HepG2 (cell line): ENCODE data around the gene SERPINB7. TPM values are rescaled to one million over a fixed set of nuclear protein-coding genes. Genes with fewer than 3 reads are reported as not detected.
A peak's percentile ranks its signal among the peaks of the same experiment; 100 is the strongest.

Experiments
- ATAC-seq: fragments of 200-7000 bp; cut with Tn5 transposase; 3 replicates; pipeline ENCODE4 v1.9.1; 2020; ENCODE audit warnings: mild to moderate bottlenecking, moderate library complexity
- BruUV-seq: library from RNA; stranded (reverse); fragments of 400-500 nt; replicated peaks from 2 replicates; lab custom pipeline; 2021; lab: Mats Ljungman, UMichigan
- CTCF ChIA-PET: fragments of 300-600 bp; formaldehyde crosslinking; extraction: SDS; loops from one replicate; lab custom pipeline; 2021; ENCODE audit warnings: low total read pairs, inconsistent platforms, low intra/inter-chr PET ratio; lab: Yijun Ruan, JAX
- POLR2A ChIA-PET: fragments of 350-600 bp; sonication (Branson Sonifier 250); formaldehyde crosslinking; loops from one replicate; lab custom pipeline; 2020; ENCODE audit warnings: antibody characterized with exemption, inconsistent platforms; lab: Yijun Ruan, JAX
- DNase-seq: peaks from one replicate; pipeline ENCODE4 v3.0.0-alpha.2; 2015; ENCODE audit warnings: low spot score
- FAIRE-seq: peaks from 3 replicates; lab custom pipeline; 2011; peaks lifted over from hg19 to GRCh38; lab: Jason Lieb, UNC
- H2AFZ ChIP-seq: one replicate; pipeline ENCODE4 v1.6.1; 2011; ENCODE audit warnings: low read length, inconsistent platforms
- H3K27ac ChIP-seq: fragments of 300-600 bp; 3 replicates; pipeline ENCODE4 v1.8.0; 2011; ENCODE audit warnings: mixed run types, mild to moderate bottlenecking, mixed read lengths, low read length, inconsistent platforms; ENCODE audit not compliant: insufficient read depth; ENCODE audit errors: extremely low read length
- H3K27me3 ChIP-seq, 2 experiments: fragments of 200-600 bp in 1 of 2; 2 replicates in 1 of 2; 3 replicates in 1 of 2; pipeline versions ENCODE4 v1.6.0 to v1.8.0; 2011; ENCODE audit warnings: low read length in 2 of 2, mild to moderate bottlenecking in 2 of 2, moderate library complexity in 2 of 2, inconsistent platforms in 1 of 2; ENCODE audit not compliant: insufficient read depth in 2 of 2, control insufficient read depth in 1 of 2
- H3K36me3 ChIP-seq, 2 experiments: fragments of 200-600 bp in 1 of 2; replicated peaks in 1 of 2; 2 replicates in 1 of 2; 3 replicates in 1 of 2; pipeline versions ENCODE4 v1.5.1 to v1.8.0; 2011; ENCODE audit warnings: low read length in 2 of 2, inconsistent platforms in 1 of 2; ENCODE audit not compliant: insufficient read depth in 2 of 2, control insufficient read depth in 1 of 2
- H3K4me1 ChIP-seq: 2 replicates; pipeline ENCODE4 v1.5.1; 2012; ENCODE audit warnings: low read length, inconsistent platforms; ENCODE audit not compliant: insufficient read depth
- H3K4me2 ChIP-seq: 2 replicates; pipeline ENCODE4 v1.6.0; 2011; ENCODE audit warnings: low read depth, low read length, inconsistent platforms
- H3K4me3 ChIP-seq, 3 experiments: fragments of 200-600 bp in 1 of 3; sonication (generic), shearing (Covaris generic) in 1 of 3; replicated peaks in 1 of 3; 2 replicates each; pipeline ENCODE4 v1.5.1; 2011 to 2016; ENCODE audit warnings: low read length in 3 of 3, inconsistent platforms in 2 of 3, low read depth in 2 of 3, mild to moderate bottlenecking in 2 of 3, control low read depth in 1 of 3, mixed read lengths in 1 of 3; ENCODE audit not compliant: insufficient read depth in 1 of 3
- H3K79me2 ChIP-seq: one replicate; pipeline ENCODE4 v1.6.1; 2011; ENCODE audit warnings: low read length, inconsistent platforms; ENCODE audit not compliant: insufficient read depth
- H3K9ac ChIP-seq: 2 replicates; pipeline ENCODE4 v1.6.0; 2011; ENCODE audit warnings: mild to moderate bottlenecking, low read depth, low read length, inconsistent platforms; ENCODE audit not compliant: insufficient read depth
- H3K9me3 ChIP-seq: 2 replicates; pipeline ENCODE4 v1.5.1; 2012; ENCODE audit warnings: mild to moderate bottlenecking, low read length
- H4K20me1 ChIP-seq: 2 replicates; pipeline ENCODE4 v1.6.0; 2011; ENCODE audit warnings: inconsistent platforms, mild to moderate bottlenecking, low read length, moderate library complexity; ENCODE audit not compliant: insufficient read depth
- CENPX ChIP-seq: sonication (generic); formaldehyde crosslinking; IDR thresholded peaks from 2 replicates; pipeline ENCODE4 v1.9.0; 2021; ENCODE audit warnings: mild to moderate bottlenecking, missing genetic modification reagents, moderate library complexity
- ELF1 ChIP-seq: sonication (generic); formaldehyde crosslinking; IDR thresholded peaks from 2 replicates; pipeline ENCODE4 v1.4.0; 2020; ENCODE audit warnings: missing genetic modification reagents
- ESRRA ChIP-seq: sonication (generic); formaldehyde crosslinking; IDR thresholded peaks from 2 replicates; pipeline ENCODE4 v1.5.1; 2020; ENCODE audit warnings: mild to moderate bottlenecking, low read depth, missing genetic modification reagents
- RCOR2 ChIP-seq: IDR thresholded peaks from 2 replicates; pipeline ENCODE4 v1.6.1; 2016; ENCODE audit warnings: missing biosample characterization, missing genetic modification reagents
- REPIN1 ChIP-seq: sonication (generic); formaldehyde crosslinking; IDR thresholded peaks from 2 replicates; pipeline ENCODE4 v1.8.0; 2022; ENCODE audit warnings: missing genetic modification reagents, low read depth, mild to moderate bottlenecking, borderline replicate concordance
- SMC3 ChIP-seq: IDR thresholded peaks from 2 replicates; pipeline ENCODE4 v1.6.1; 2011; ENCODE audit warnings: low read length, improper control_type of control experiment
- STAG1 ChIP-seq: sonication (generic); formaldehyde crosslinking; IDR thresholded peaks from 2 replicates; pipeline ENCODE4 v1.4.0; 2020; ENCODE audit warnings: missing genetic modification reagents
- TBP ChIP-seq: sonication (generic); formaldehyde crosslinking; IDR thresholded peaks from 2 replicates; pipeline ENCODE4 v1.5.0; 2020; ENCODE audit warnings: missing genetic modification reagents
- YY1 ChIP-seq: IDR thresholded peaks from 2 replicates; pipeline ENCODE4 v1.6.1; 2011; ENCODE audit warnings: low read length, low read depth, moderate library complexity, mild to moderate bottlenecking; ENCODE audit not compliant: insufficient read depth, insufficient replicate concordance
- ZNF549 ChIP-seq: sonication (generic); formaldehyde crosslinking; IDR thresholded peaks from 2 replicates; pipeline ENCODE4 v1.5.0; 2020; ENCODE audit warnings: missing genetic modification reagents
- WGBS: methylation state at CpG from one replicate; pipeline ENCODE4 v1.1.6; 2017; ENCODE audit warnings: low lambda C conversion rate; 5-methylcytosine and 5-hydroxymethylcytosine counted together
- in situ Hi-C: cut with HindIII; loops from 2 replicates; pipeline ENCODE4 v1.10.0; 2017; ENCODE audit warnings: low pct_unique_long_range_greater_than_20kb; ENCODE audit not compliant: extremely low pct_ligation_motif_present
- intact Hi-C: fragments of 100-400 bp; cut with micrococcal nuclease; formaldehyde crosslinking; loops from one replicate; pipeline ENCODE4 v1.10.0; 2022; ENCODE audit not compliant: unreplicated experiment
- polyA plus RNA-seq, 8 experiments: library from polyadenylated mRNA; depleted of rRNA in 3 of 8; stranded (reverse) in 7 of 8; unstranded in 1 of 8; fragments of >200 nt; fragmentation: Illumina TruSeq in 4 of 8; extraction: Trizol in 4 of 8; gene quantifications; 2 replicates each; pipeline versions ENCODE4 v1.2.1 to v1.2.3, GENCODE V29; 2011 to 2016; ENCODE audit warnings: low read depth in 4 of 8, missing spikeins in 1 of 8, mixed read lengths in 1 of 8; ENCODE audit not compliant: insufficient read depth in 1 of 8
- total RNA-seq, 5 experiments: library from RNA; depleted of rRNA; stranded (reverse); fragments of >200 nt; fragmentation: Illumina TruSeq; extraction: Trizol; gene quantifications; 2 replicates each; pipeline ENCODE4 v1.2.3, GENCODE V29; 2016; ENCODE audit warnings: low read depth in 1 of 5
- TF ChIP-seq, protein P1 (sequence below): sonication (generic); formaldehyde crosslinking; IDR thresholded peaks from 2 replicates; pipeline ENCODE4 v1.5.1; 2020; ENCODE audit warnings: mild to moderate bottlenecking, missing genetic modification reagents
- TF ChIP-seq, protein P2 (sequence below): sonication (generic); formaldehyde crosslinking; IDR thresholded peaks from 2 replicates; pipeline ENCODE4 v1.4.0; 2020; ENCODE audit warnings: missing genetic modification reagents, borderline replicate concordance

Gene SERPINB7
- total and polyA plus RNA-seq, 2 of the 13 experiments (the other 11 are each of a cell fraction or from before 2014, with no cell fraction given): not detected

DNA sequence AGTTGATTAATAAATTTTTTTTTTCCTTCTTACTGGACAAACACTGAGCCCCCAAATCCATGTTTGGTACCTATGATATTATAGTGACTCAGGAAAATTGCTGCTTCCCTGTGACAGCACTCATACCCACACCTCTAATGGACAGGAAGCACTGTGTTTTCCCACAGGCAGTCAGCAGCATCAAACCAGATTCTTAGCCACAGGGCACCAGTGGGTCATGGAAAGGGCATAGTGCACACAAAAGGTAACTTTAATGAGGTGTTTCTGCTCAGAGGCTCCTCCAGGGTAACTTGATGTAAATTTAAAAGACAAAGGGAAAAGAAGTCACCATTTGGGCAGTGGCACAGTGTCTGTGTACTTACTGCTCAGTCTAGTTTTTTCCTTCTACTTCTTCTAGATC is 38.3 kb upstream of the SERPINB7 start (continued):
- no peak for TF ChIP-seq REPIN1
- no peak for TF ChIP-seq CENPX (CRISPR knock-in tag)
- no peak for TF ChIP-seq TBP (CRISPR knock-in tag)
- TF ChIP-seq ZNF549 (CRISPR knock-in tag): no peak

DNA sequence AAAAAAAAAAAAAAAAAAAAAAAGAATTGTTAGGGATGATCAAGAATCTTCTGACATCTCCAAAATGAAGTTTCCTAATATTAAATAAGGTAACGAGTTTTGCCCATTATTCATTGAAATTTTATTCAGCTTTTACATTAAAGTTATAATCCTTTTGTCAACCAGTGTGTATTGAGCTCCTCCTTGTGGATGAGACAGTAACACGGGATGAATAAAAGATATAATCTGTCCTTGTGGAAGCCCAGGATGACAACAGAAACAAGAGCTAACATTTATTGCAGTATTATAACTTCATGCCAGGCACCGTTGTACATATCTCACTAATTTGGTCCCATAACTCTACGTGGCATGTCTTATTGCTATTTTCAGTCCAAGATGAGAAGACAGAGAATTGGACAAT is 33.4 kb upstream of the SERPINB7 start:
- H3K4me2 ChIP-seq: no peak overlapping the region
- in situ Hi-C loops (no loop called here), intact Hi-C loops (loop anchor here (2.0 kb wide), 1 partner anchor 223 kb away; no protein-coding TSS in a partner anchor)
- no peak overlapping the region for H2AFZ ChIP-seq
- TF ChIP-seq SMC3: 0 out of 2 replicates have a peak, but pooled peaks have one; percentile 6
- TF ChIP-seq STAG1 (CRISPR knock-in tag): 0 out of 2 replicates have a peak, but pooled peaks have one; percentile 8
- no peak for TF ChIP-seq YY1
- no peak for TF ChIP-seq ESRRA
- no peaks in the 10 kb centered on the region for H3K36me3 ChIP-seq
- no peaks in the 10 kb centered on the region for H4K20me1 ChIP-seq
- H3K27ac ChIP-seq: no peak overlapping the region
- H3K27me3 ChIP-seq: no peaks in the 10 kb centered on the region
- no TSS peak for BruUV-seq
- no peak overlapping the region for H3K4me3 ChIP-seq
- DNase-seq: no peak
- no peaks in the 10 kb centered on the region for H3K79me2 ChIP-seq
- WGBS: under 1% methylated on average over 4 of the region's 4 CpGs
- FAIRE-seq: no peak
- ChIA-PET CTCF (no interaction called here), POLR2A (no interaction called here)
- ATAC-seq: no peak
- H3K4me1 ChIP-seq: no peaks in the 10 kb centered on the region
- H3K9ac ChIP-seq: no peak overlapping the region
- no peaks in the 10 kb centered on the region for H3K9me3 ChIP-seq

DNA sequence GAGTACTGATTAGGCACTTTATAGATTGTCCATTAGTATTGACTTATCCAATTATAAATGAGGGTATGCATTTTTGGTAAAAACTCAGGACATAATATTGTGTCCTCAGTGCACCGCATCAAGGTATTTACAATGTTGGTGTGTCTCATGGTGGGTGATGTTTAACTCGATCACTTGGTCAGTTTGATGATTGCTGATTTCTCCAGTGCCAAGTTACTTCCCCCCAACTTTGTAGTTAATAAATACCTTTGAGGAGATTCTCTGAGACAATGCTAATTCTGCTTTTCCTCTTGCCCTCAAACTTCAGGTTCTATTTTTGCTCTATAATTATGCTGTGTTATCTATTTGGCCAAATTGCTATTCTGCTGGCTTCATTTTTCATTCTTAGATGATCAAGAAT is 28.2 kb upstream of the SERPINB7 start:
- FAIRE-seq: no peak
- no peak for ATAC-seq
- DNase-seq: no peak
- 63% methylated on average over 2 of the region's 2 CpGs for WGBS
- in situ Hi-C loops: no loop called here
- no peak overlapping the region for H3K9ac ChIP-seq
- no peak overlapping the region for H3K4me3 ChIP-seq
- no peak overlapping the region for H3K27ac ChIP-seq
- no peaks in the 10 kb centered on the region for H3K79me2 ChIP-seq
- H2AFZ ChIP-seq: no peak overlapping the region
- no peaks in the 10 kb centered on the region for H3K9me3 ChIP-seq
- H3K27me3 ChIP-seq: no peaks in the 10 kb centered on the region
- CTCF ChIA-PET: no interaction called here
- H3K4me1 ChIP-seq: no peaks in the 10 kb centered on the region
- no peaks in the 10 kb centered on the region for H3K36me3 ChIP-seq
- no peak overlapping the region for H3K4me2 ChIP-seq
- POLR2A ChIA-PET: no interaction called here
- intact Hi-C loops: no loop called here
- no TSS peak for BruUV-seq
- no peaks in the 10 kb centered on the region for H4K20me1 ChIP-seq
- TF ChIP-seq, protein P1, sequence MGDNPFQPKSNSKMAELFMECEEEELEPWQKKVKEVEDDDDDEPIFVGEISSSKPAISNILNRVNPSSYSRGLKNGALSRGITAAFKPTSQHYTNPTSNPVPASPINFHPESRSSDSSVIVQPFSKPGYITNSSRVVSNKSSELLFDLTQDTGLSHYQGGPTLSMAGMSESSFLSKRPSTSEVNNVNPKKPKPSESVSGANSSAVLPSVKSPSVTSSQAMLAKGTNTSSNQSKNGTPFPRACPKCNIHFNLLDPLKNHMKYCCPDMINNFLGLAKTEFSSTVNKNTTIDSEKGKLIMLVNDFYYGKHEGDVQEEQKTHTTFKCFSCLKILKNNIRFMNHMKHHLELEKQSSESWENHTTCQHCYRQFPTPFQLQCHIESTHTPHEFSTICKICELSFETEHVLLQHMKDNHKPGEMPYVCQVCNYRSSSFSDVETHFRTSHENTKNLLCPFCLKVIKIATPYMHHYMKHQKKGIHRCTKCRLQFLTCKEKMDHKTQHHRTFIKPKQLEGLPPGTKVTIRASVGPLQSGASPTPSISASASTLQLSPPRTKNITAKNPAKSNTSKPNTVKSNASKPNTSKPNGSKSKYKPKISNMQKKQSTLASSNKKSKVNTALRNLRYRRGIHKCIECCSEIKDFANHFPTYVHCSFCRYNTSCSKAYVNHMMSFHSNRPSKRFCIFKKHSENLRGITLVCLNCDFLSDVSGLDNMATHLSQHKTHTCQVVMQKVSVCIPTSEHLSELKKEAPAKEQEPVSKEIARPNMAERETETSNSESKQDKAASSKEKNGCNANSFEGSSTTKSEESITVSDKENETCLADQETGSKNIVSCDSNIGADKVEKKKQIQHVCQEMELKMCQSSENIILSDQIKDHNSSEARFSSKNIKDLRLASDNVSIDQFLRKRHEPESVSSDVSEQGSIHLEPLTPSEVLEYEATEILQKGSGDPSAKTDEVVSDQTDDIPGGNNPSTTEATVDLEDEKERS: no peak
- TF ChIP-seq RCOR2: no peak
- TF ChIP-seq ELF1 (CRISPR knock-in tag): no peak
- TF ChIP-seq, protein P2, sequence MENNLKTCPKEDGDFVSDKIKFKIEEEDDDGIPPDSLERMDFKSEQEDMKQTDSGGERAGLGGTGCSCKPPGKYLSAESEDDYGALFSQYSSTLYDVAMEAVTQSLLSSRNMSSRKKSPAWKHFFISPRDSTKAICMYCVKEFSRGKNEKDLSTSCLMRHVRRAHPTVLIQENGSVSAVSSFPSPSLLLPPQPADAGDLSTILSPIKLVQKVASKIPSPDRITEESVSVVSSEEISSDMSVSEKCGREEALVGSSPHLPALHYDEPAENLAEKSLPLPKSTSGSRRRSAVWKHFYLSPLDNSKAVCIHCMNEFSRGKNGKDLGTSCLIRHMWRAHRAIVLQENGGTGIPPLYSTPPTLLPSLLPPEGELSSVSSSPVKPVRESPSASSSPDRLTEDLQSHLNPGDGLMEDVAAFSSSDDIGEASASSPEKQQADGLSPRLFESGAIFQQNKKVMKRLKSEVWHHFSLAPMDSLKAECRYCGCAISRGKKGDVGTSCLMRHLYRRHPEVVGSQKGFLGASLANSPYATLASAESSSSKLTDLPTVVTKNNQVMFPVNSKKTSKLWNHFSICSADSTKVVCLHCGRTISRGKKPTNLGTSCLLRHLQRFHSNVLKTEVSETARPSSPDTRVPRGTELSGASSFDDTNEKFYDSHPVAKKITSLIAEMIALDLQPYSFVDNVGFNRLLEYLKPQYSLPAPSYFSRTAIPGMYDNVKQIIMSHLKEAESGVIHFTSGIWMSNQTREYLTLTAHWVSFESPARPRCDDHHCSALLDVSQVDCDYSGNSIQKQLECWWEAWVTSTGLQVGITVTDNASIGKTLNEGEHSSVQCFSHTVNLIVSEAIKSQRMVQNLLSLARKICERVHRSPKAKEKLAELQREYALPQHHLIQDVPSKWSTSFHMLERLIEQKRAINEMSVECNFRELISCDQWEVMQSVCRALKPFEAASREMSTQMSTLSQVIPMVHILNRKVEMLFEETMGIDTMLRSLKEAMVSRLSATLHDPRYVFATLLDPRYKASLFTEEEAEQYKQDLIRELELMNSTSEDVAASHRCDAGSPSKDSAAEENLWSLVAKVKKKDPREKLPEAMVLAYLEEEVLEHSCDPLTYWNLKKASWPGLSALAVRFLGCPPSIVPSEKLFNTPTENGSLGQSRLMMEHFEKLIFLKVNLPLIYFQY (CRISPR knock-in tag): no peak
